Fibroblast of skin of left quadriceps (primary cell): Measurements from ENCODE around the gene ABLIM2.

ENCODE experiments used
- DNase-seq, 2 experiments: peaks; one replicate each; pipeline ENCODE4 v3.0.0-alpha.2; 2013; ENCODE audit warnings: low read depth in 2 of 2

The ABLIM2 gene

DNA sequence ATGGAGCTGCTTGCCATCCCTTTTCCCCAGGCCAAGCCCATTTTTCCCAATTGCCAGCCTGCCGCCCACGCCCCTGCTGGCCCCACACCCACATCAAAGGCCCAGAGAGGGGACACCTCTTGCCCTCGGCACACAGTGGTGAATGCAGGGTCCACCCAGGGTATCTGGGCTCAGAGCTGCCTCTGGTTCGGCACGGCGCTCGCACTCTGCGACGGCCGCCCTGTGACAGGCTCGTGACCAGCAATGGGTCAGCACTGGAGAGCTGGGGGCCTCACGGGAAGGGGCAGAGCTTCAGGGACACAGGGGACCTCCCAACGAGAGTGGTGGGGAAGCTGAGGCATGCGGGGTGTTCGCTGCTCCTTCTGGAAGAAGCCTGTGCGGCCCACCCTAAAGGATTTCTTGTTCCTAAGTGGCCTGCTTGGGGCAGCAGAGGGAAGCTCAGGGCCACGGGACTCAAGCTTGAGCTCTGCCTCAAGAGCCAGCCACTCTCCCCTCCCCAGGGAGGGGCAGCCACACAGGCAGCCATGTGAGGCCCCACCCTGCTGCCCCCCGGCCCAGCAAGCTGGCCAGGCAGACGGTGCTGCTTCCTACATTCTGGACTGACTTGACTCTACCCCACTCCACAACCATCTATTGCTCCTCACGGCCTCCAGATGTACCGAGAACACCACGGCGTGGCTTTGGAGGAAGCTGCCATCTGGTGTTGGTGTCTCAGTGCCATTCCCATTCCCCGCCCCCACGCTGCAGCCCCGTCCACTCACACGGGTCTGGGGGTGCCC is 73.7 kb downstream of the ABLIM2 start:
- DNase-seq, result no peak

DNA sequence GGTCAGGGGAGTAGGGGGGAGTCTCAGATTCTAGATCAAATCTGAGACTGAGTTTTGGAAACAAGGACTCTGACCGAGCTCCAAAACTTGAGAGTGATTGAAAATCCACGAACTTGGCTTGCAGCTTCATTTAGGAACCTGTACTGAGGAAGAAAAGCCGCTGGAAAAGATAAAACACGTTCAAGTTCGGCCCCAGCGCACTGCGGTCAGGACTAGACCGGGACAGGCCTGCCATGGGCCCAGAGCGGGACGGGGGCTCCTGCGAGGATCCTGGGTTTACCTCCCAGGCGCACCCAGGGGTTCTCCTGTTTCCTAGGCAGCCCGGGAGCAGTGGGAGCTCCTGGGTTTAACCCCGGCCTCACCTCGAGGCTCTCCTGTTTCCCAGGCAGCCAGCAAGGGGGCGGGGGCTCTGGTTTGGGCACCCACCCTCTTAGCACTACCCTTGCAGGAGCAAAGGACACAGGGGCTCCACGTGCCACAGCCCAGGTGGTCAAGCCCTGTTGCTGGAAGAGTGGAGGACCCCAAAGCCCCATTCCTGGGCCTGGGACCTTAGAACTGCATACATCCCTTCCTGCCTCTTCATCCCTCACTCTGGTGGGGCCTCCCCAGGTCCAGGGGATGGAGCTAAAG is 74.5 kb downstream of the ABLIM2 start:
- DNase-seq, result no peak

DNA sequence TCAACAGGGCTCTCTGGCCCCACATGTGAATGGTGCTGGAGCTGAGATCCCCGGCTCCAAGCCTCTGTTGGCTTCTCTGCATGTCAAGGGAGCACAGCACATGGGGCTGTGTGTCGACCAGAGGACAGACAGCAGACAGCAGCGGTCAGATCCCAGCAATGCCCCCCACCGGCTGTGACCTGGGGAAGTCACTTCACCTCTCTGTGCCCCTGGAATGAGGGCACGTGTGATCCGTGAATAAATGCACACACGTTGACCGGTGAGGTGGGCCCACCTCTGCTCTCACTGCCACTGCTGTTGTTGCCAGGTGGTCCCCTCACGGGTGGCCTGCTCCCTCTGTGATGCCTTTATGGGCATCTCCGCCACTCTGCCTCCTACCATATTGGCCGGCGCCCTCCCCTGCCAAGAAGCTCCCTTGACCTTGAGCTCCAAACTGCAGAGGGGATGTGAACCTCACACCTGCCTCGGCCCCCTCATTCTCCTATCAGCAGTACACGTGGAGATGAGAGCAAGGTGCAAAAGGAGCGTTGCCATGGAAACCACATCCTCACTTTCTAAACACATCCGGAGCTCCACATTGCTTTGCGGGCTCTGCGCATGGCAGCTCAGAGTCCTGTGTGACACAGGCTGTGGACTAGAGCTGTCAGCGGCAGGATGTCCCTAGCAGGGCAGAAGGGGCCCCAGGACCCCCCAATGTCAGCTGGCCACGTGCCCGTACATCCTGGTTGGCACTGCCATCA is 75.4 kb downstream of the ABLIM2 start:
- DNase-seq, result no peak

GRCh38 chr4:8082517-8083055 is 76.0 kb downstream of the ABLIM2 start:
- no peak for DNase-seq

DNA sequence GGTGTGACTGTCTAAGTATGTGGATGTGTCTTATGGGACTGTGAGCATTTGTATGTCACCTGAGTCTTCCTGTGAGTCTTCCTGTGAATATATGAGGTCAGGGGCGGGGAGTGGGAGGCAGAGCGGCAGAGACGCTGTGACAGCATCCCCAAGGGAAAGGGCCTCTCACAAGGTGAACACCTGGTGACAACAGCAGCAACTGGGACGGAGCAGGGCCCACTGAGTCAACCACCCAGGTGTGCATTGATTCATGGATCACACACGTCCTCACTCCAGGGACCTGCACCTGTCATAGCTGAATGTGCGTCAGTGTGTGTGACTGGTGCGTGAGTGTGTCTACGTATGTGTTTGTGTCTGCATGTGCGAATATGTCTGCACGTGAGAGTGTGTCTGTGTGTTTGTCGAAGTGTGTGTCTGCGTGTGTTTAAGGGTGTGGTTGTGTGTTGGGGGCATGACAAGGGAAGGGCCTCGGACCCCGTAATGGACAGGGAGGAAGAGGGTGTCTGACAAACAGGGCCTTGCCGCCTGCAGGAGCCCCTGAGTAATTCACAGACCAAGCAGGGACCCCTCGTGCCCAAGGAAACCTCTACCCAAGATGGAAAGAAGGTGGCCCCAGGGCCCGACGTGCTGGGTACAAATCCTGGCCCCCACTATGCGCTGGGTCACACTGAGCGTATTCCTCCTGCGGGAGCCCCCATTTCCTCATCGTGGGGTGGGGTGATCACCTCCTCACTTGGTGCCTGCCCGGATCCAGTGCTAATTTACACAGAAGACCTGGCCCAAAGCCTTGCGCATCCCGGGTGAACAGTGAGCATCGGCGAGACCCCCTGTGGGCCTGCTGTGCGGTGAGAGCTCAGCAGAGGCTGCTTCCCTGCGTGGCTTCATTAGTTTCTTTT is 76.7 kb downstream of the ABLIM2 start:
- no peak for DNase-seq

- DNase-seq, result no peak
Observed at GRCh38 chr4:8081171-8081570, 77.4 kb downstream of the ABLIM2 start.

GRCh38 chr4:8080754-8081065 is 77.9 kb downstream of the ABLIM2 start:
- DNase-seq, result no peak

DNA sequence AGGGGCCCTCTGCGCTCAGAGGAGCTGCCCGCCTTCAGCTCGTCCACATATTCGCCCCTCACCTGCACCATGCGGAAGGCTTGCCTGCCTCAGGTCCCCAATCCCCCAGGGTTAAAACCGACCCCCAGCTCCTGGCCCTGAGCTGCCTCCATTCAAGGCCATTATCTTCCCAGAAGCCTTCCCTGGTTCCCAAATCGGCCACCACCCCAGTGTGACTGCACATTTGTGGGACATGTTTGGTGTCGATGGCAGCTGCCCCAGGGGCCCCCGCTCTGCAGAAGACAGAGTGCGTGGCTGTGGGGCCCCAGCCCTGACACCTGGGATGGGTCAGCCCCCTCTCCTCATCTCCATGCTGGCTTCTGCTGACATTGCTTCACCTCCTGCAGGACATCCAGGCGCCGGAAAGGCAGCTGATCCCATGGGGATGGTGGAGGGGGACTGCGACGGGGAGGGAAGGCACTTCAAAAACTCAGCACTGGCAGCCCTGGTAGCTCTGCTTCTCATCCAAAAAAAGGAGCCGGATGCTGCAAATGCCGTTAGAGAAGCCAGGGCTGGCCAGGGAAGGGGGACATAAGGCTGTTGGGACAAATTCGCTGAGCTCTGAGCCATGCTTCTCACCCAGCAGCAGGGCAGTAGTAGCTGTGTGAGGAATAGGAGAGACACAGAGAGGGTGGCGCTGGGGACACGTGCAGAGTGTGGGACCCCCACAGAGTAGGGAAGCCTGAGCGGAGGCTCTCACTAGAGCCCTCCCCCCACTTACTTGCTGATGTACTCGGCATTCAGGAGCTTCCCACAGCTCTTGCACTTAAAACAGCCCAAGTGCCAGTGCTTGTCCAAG is 78.5 kb downstream of the ABLIM2 start:
- DNase-seq, result no peak

- DNase-seq, result no peak
Observed at GRCh38 chr4:8079031-8079885, 79.4 kb downstream of the ABLIM2 start.

- no peak for DNase-seq
Observed at GRCh38 chr4:8078610-8079015, 80.0 kb downstream of the ABLIM2 start.

DNA sequence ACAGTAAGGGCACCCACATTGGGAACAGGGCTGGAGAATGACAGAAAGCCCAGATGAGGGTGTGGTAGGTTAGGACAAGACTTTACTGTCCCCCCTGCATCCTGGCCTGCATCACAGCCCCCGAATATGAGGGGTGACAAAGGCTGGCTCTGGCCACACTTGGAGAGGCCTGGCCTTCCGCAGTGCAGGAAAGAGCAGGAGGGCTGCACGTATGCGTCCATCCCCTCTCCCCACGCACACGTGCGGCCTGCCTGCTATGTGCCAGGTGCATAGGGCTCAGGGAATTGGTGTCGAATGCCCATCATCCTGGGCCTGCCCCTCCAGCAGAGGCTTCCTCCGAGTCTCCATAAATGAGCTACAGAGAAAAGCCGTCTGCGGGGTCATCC is 80.5 kb downstream of the ABLIM2 start:
- DNase-seq, result no peak

- no peak for DNase-seq
Observed at GRCh38 chr4:8077181-8078108, 81.2 kb downstream of the ABLIM2 start.

- no peak for DNase-seq
Observed at GRCh38 chr4:8076023-8076422, 82.6 kb downstream of the ABLIM2 start.

- no peak for DNase-seq
Observed at GRCh38 chr4:8073206-8073863, 85.3 kb downstream of the ABLIM2 start.

DNA sequence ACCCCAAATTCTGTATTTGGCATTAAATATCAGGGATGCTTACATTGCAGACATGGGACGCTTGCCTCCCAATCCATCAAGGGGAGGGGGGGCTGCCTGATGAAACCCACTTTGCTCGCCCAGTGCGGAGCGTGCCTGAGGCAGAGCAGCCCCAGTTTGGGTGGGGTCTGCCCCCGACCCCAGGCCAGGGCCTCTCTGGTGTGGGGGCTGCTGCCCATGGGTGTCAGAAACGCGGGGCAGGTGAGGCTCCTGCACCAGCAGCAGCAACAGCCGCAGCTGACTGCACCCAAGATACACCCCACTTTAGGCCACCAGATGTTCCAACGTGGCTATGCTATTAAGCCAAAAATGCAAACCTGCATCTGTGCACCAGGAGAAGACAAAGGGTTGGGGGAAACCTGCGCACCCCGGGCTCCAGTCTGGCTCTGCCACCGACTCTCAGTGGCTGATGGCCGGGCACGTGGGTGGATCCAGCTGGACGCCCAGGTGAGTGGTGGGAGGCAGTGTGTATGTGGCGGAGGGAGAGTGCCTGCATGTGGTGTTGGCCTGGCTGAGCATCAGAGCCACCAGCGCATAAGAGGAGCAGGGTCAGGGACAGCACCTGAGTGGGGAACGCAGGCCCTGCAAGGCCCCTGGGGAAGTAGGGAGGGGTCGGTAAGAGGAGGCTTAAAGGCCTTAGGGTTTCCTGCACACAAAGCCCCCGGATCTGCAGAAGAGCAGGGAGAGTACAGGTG is 86.2 kb downstream of the ABLIM2 start:
- DNase-seq, result no peak

- DNase-seq, result no peak
Observed at GRCh38 chr4:8071766-8072165, 86.8 kb downstream of the ABLIM2 start.
